H1 (cell line): ENCODE data around the gene KCNIP3. TPM values are rescaled to one million over a fixed set of nuclear protein-coding genes. Genes with fewer than 3 reads are reported as not detected.

Experiments
- CTCF ChIA-PET: fragments of 300-600 bp; sonication (Branson Sonifier 250); formaldehyde crosslinking; loops from one replicate; lab custom pipeline; 2021; ENCODE audit not compliant: partially characterized antibody; lab: Charles Lee
- POLR2A ChIA-PET: fragments of 300-600 bp; sonication (Branson Sonifier 250); formaldehyde crosslinking; loops from one replicate; lab custom pipeline; 2021; ENCODE audit warnings: inconsistent platforms; ENCODE audit not compliant: partially characterized antibody; lab: Charles Lee
- DNase-seq, 2 experiments: peaks; one replicate each; pipeline versions ENCODE4 v3.0.0 to v3.0.0-alpha.2; 2010 to 2022; ENCODE audit warnings: low spot score in 2 of 2, low read depth in 1 of 2, mixed read lengths in 1 of 2
- FAIRE-seq: peaks from 2 replicates; lab custom pipeline; 2011; peaks lifted over from hg19 to GRCh38; lab: Jason Lieb, UNC
- H2AFZ ChIP-seq: 2 replicates; pipeline ENCODE4 v1.8.1; 2012; ENCODE audit warnings: low read length, inconsistent platforms
- H2AK5ac ChIP-seq: 2 replicates; pipeline ENCODE4 v1.6.1; 2013; ENCODE audit warnings: low read depth, low read length
- H2BK120ac ChIP-seq: replicated peaks from 2 replicates; pipeline ENCODE3; 2013; ENCODE audit warnings: low read depth, low read length, inconsistent platforms
- H2BK12ac ChIP-seq: 2 replicates; pipeline ENCODE4 v1.6.1; 2013; ENCODE audit warnings: low read depth, low read length
- H2BK15ac ChIP-seq: 2 replicates; pipeline ENCODE4 v1.6.1; 2013; ENCODE audit warnings: low read length
- H2BK20ac ChIP-seq: 2 replicates; pipeline ENCODE4 v1.6.1; 2013; ENCODE audit warnings: low read length
- H2BK5ac ChIP-seq: 2 replicates; pipeline ENCODE4 v1.6.1; 2013; ENCODE audit warnings: low read depth, low read length
- H3K14ac ChIP-seq: 2 replicates; pipeline ENCODE4 v1.6.1; 2013; ENCODE audit warnings: inconsistent platforms; ENCODE audit not compliant: insufficient read length
- H3K18ac ChIP-seq: 2 replicates; pipeline ENCODE4 v1.6.1; 2013; ENCODE audit warnings: low read length; ENCODE audit errors: extremely low read depth
- H3K23ac ChIP-seq: 2 replicates; pipeline ENCODE4 v1.6.1; 2013; ENCODE audit warnings: inconsistent platforms; ENCODE audit not compliant: insufficient read length
- H3K23me2 ChIP-seq: 2 replicates; pipeline ENCODE4 v1.6.1; 2013; ENCODE audit warnings: low read depth, low read length
- H3K27ac ChIP-seq: 2 replicates; pipeline ENCODE4 v1.6.1; 2011; ENCODE audit warnings: low read depth, low read length, inconsistent platforms
- H3K27me3 ChIP-seq, 4 experiments: replicated peaks in 1 of 4; 1 replicate in 1 of 4; 2 replicates in 3 of 4; pipeline versions ENCODE4 v1.6.1 to v1.8.1; 2011 to 2013; ENCODE audit warnings: low read length in 3 of 4, mild to moderate bottlenecking in 3 of 4, inconsistent platforms in 2 of 4, mixed read lengths in 2 of 4, moderate library complexity in 1 of 4; ENCODE audit not compliant: control insufficient read depth in 3 of 4, insufficient read depth in 3 of 4; ENCODE audit errors: extremely low read depth in 1 of 4
- H3K36me3 ChIP-seq, 4 experiments: 2 replicates each; pipeline versions ENCODE4 v1.6.1 to v1.8.1; 2011 to 2013; ENCODE audit warnings: mild to moderate bottlenecking in 4 of 4, low read length in 3 of 4, moderate library complexity in 2 of 4, control low read depth in 1 of 4, inconsistent platforms in 1 of 4; ENCODE audit not compliant: insufficient read depth in 4 of 4, control insufficient read depth in 2 of 4
- H3K4ac ChIP-seq: replicated peaks from 2 replicates; pipeline ENCODE3; 2013; ENCODE audit warnings: low read length, low read depth, mixed read lengths, inconsistent platforms; ENCODE audit not compliant: insufficient read length
- H3K4me1 ChIP-seq, 4 experiments: replicated peaks in 1 of 4; 1 replicate in 1 of 4; 2 replicates in 3 of 4; pipeline versions ENCODE4 v1.6.1 to v1.8.1; 2011 to 2013; ENCODE audit warnings: low read length in 3 of 4, inconsistent platforms in 2 of 4, mixed read lengths in 1 of 4; ENCODE audit not compliant: insufficient read depth in 4 of 4, control insufficient read depth in 3 of 4
- H3K4me2 ChIP-seq, 2 experiments: 2 replicates each; pipeline versions ENCODE4 v1.6.1 to v1.8.1; 2011 to 2013; ENCODE audit warnings: low read depth in 2 of 2, low read length in 2 of 2, control low read depth in 1 of 2, inconsistent platforms in 1 of 2, mild to moderate bottlenecking in 1 of 2; ENCODE audit not compliant: insufficient read depth in 1 of 2
- H3K4me3 ChIP-seq, 4 experiments: fragments of 200-600, 300-600 bp in 1 of 4; sonication (generic), shearing (Covaris generic), sonication (Bioruptor Twin) in 1 of 4; 2 replicates each; pipeline versions ENCODE4 v1.5.1 to v1.8.1; 2011 to 2016; ENCODE audit warnings: low read length in 4 of 4, low read depth in 3 of 4, control low read depth in 2 of 4, inconsistent platforms in 2 of 4, mild to moderate bottlenecking in 2 of 4, mixed read lengths in 1 of 4, moderate library complexity in 1 of 4; ENCODE audit not compliant: insufficient read depth in 2 of 4; ENCODE audit errors: extremely low read depth in 1 of 4
- H3K56ac ChIP-seq: replicated peaks from 2 replicates; pipeline ENCODE3; 2013; ENCODE audit warnings: low read depth, mild to moderate bottlenecking, mixed read lengths, low read length, inconsistent platforms; ENCODE audit not compliant: insufficient read length
- H3K79me1 ChIP-seq: 2 replicates; pipeline ENCODE4 v1.6.1; 2013; ENCODE audit warnings: low read depth, low read length, control low read depth
- H3K79me2 ChIP-seq, 2 experiments: 2 replicates each; pipeline versions ENCODE4 v1.6.1 to v1.8.1; 2012 to 2013; ENCODE audit warnings: low read length in 2 of 2, mild to moderate bottlenecking in 2 of 2, inconsistent platforms in 1 of 2; ENCODE audit not compliant: insufficient read depth in 2 of 2, control insufficient read depth in 1 of 2
- H3K9ac ChIP-seq, 4 experiments: replicated peaks in 1 of 4; 1 replicate in 1 of 4; 2 replicates in 3 of 4; pipeline versions ENCODE4 v1.6.1 to v1.8.1; 2011 to 2013; ENCODE audit warnings: low read depth in 3 of 4, low read length in 3 of 4, control low read depth in 2 of 4, mild to moderate bottlenecking in 2 of 4, moderate library complexity in 2 of 4, inconsistent platforms in 1 of 4; ENCODE audit errors: extremely low read depth in 1 of 4
- H3K9me3 ChIP-seq, 2 experiments: 2 replicates each; pipeline versions ENCODE4 v1.6.1 to v1.8.1; 2012 to 2013; ENCODE audit warnings: mild to moderate bottlenecking in 2 of 2, moderate library complexity in 2 of 2, control low read depth in 1 of 2, inconsistent platforms in 1 of 2, low read depth in 1 of 2, low read length in 1 of 2, mixed read lengths in 1 of 2; ENCODE audit not compliant: insufficient read depth in 2 of 2
- H4K20me1 ChIP-seq, 2 experiments: replicated peaks in 1 of 2; 2 replicates each; pipeline versions ENCODE3 to v1.8.1; 2011 to 2013; ENCODE audit warnings: inconsistent platforms in 2 of 2, low read length in 2 of 2, mild to moderate bottlenecking in 1 of 2; ENCODE audit not compliant: insufficient read depth in 2 of 2, control insufficient read depth in 1 of 2
- H4K5ac ChIP-seq: 2 replicates; pipeline ENCODE4 v1.6.1; 2013; ENCODE audit warnings: low read length, low read depth, mixed read lengths, inconsistent platforms; ENCODE audit not compliant: insufficient read length
- H4K8ac ChIP-seq: 2 replicates; pipeline ENCODE4 v1.8.0; 2013; ENCODE audit warnings: mild to moderate bottlenecking, moderate library complexity, low read length, inconsistent platforms; ENCODE audit not compliant: insufficient read depth; ENCODE audit errors: extremely low read depth
- H4K91ac ChIP-seq: replicated peaks from 2 replicates; pipeline ENCODE3; 2013; ENCODE audit warnings: low read length, mixed read lengths, inconsistent platforms; ENCODE audit not compliant: insufficient read length
- CEBPB ChIP-seq: IDR thresholded peaks from 2 replicates; pipeline ENCODE4 v1.6.1; 2012; ENCODE audit warnings: low read depth, low read length
- CTBP2 ChIP-seq: IDR thresholded peaks from 2 replicates; pipeline ENCODE4 v1.7.0; 2011; ENCODE audit warnings: borderline replicate concordance, mild to moderate bottlenecking, moderate library complexity, mixed read lengths, low read length; ENCODE audit not compliant: insufficient read depth, insufficient read length
- RXRA ChIP-seq: IDR thresholded peaks from 2 replicates; pipeline ENCODE4 v1.6.1; 2011; ENCODE audit warnings: low read depth, mild to moderate bottlenecking, low read length, moderate library complexity; ENCODE audit not compliant: insufficient read depth
- WGBS, 2 experiments: shearing (Covaris generic) in 1 of 2; methylation state at CpG; one replicate each; pipeline versions ENCODE4 v1.1.6 to v1.1.7; 2013 to 2015; ENCODE audit warnings: low lambda C conversion rate in 2 of 2, mixed read lengths in 2 of 2, inconsistent platforms in 1 of 2, low coverage in 1 of 2, missing lambda C conversion rate in 1 of 2; ENCODE audit not compliant: insufficient replicate concordance in 2 of 2, insufficient coverage in 1 of 2, insufficient read length in 1 of 2; ENCODE audit errors: extremely low coverage in 1 of 2, missing lambda C conversion rate in 1 of 2; 5-methylcytosine and 5-hydroxymethylcytosine counted together
- polyA plus RNA-seq, 7 experiments: library from polyadenylated mRNA; depleted of rRNA in 3 of 7; stranded (reverse) in 5 of 7; unstranded in 2 of 7; fragments of >200 nt in 5 of 7; fragments of 200-250 nt in 2 of 7; gene quantifications; 1 replicate in 5 of 7; 2 replicates in 1 of 7; 4 replicates in 1 of 7; pipeline versions ENCODE4 v1.2.1 to v1.2.3, GENCODE V29; 2011 to 2013; ENCODE audit warnings: missing spikeins in 2 of 7, mixed read lengths in 2 of 7
- total RNA-seq: library from RNA; stranded (reverse); fragmentation: NEBNext Ultra II Directional; extraction: Animal tissue kit (Norgen Biotek cat#: 25700); gene quantifications from 2 replicates; pipeline ENCODE4 v1.2.1, GENCODE V29; 2021

The KCNIP3 gene
- total and polyA plus RNA-seq, 2 of the 8 experiments (the other 6 are each of a cell fraction or from before 2014, with no cell fraction given), result 0.33 to 1.9 TPM

GRCh38 chr2:95319481-95320343 lies 22.6 kb downstream of the KCNIP3 start:
- no peak overlapping the region for H3K18ac ChIP-seq
- H2AFZ ChIP-seq, result no peak overlapping the region
- H2BK12ac ChIP-seq, result no peak overlapping the region
- H3K79me2 ChIP-seq, result no peaks in the 10 kb centered on the region
- no peak overlapping the region for H4K5ac ChIP-seq
- H3K9me3 ChIP-seq, result peaks cover 54 to 98% of the 10 kb centered on the region in 2 experiments; a peak in 3 of 4 replicates
- no peak overlapping the region for H4K91ac ChIP-seq
- no peak overlapping the region for H3K56ac ChIP-seq
- H3K23ac ChIP-seq, result no peak overlapping the region
- ChIA-PET POLR2A (no interaction called here), CTCF (no interaction called here)
- no peak overlapping the region for H2AK5ac ChIP-seq
- H4K20me1 ChIP-seq, result no peaks in the 10 kb centered on the region
- no peak overlapping the region for H3K14ac ChIP-seq
- no peak for DNase-seq
- no peak overlapping the region for H3K4me3 ChIP-seq
- no peak overlapping the region for H3K4me2 ChIP-seq
- H3K4me1 ChIP-seq, result no peaks in the 10 kb centered on the region
- no peaks in the 10 kb centered on the region for H3K79me1 ChIP-seq
- no peak overlapping the region for H2BK120ac ChIP-seq
- H3K9ac ChIP-seq, result no peak overlapping the region
- H3K4ac ChIP-seq, result no peak overlapping the region
- H4K8ac ChIP-seq, result no peak overlapping the region
- H3K36me3 ChIP-seq, result no peaks in the 10 kb centered on the region
- no peak overlapping the region for H2BK15ac ChIP-seq
- 93% methylated on average over 16 of the region's 23 CpGs; no CpG with 5 or more reads in 1 of the 2 experiments for WGBS, 2 experiments
- no peak overlapping the region for H3K27ac ChIP-seq
- no peaks in the 10 kb centered on the region for H3K23me2 ChIP-seq
- H2BK5ac ChIP-seq, result no peak overlapping the region
- no peaks in the 10 kb centered on the region for H3K27me3 ChIP-seq
- TF ChIP-seq RXRA (no peak), CEBPB (no peak), CTBP2 (no peak)
- no peak overlapping the region for H2BK20ac ChIP-seq
- FAIRE-seq, result no peak
